ENCODE measurements around the gene MTAP.

MTAP gene

DNA sequence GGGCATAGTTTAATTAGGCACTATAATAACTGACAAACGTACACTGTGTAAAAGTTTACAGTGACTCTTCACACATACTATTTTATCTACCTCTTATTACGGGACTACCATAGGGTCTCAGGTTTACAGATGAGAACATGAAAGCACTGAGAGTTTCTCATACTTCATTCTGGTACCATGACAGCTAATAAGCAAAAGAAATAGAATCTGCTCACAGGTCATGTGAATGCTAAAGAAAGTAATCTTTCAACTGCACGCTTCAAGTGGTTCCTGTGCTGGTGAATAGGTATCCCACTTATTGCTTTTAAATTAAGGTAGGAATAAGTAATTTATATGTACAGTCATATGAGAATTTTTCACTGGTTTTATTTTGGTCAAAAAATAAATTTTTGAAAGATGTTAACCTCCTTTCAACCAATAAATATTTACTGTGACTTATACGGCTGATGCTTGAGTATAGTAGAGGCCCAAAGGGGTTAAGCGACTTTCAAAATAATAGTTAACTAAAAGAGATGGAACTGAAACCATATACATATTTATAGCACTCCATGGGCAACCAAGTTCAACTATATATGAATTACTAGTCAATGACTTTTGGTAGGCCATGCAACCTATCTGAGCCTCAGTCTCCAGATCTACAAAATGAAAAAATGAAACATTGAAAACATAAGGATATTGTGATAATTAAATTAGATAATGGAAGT lies 183.7 kb downstream of the MTAP start:
- H3K27me3 ChIP-seq = peaks cover 100% of the 10 kb centered on the region
- H3K4me1 ChIP-seq = no peaks in the 10 kb centered on the region
- no peak overlapping the region for H3K4me2 ChIP-seq
- H4K20me1 ChIP-seq = peaks cover 100% of the 10 kb centered on the region
- no peak for TF ChIP-seq Cebpa-rat (IDR thresholded peaks at IDR 0.05)
- peaks cover 13% of the 10 kb centered on the region for H3K9me3 ChIP-seq
- H3K36me3 ChIP-seq = peaks cover 7% of the 10 kb centered on the region; the same call in 1 of the 2 replicates
- H3K9ac ChIP-seq = no peak overlapping the region
- H3K4me3 ChIP-seq = no peak overlapping the region
- H3K27ac ChIP-seq = no peak overlapping the region
